HG03135 (cell line): ENCODE results near the gene BRD3.

Experiments
- ATAC-seq: cut with Tn5 transposase; IDR thresholded peaks from one replicate; pipeline ENCODE4 v1.9.1; 2021; ENCODE audit warnings: mild to moderate bottlenecking, moderate library complexity; ENCODE audit not compliant: unreplicated experiment

The BRD3 gene

DNA sequence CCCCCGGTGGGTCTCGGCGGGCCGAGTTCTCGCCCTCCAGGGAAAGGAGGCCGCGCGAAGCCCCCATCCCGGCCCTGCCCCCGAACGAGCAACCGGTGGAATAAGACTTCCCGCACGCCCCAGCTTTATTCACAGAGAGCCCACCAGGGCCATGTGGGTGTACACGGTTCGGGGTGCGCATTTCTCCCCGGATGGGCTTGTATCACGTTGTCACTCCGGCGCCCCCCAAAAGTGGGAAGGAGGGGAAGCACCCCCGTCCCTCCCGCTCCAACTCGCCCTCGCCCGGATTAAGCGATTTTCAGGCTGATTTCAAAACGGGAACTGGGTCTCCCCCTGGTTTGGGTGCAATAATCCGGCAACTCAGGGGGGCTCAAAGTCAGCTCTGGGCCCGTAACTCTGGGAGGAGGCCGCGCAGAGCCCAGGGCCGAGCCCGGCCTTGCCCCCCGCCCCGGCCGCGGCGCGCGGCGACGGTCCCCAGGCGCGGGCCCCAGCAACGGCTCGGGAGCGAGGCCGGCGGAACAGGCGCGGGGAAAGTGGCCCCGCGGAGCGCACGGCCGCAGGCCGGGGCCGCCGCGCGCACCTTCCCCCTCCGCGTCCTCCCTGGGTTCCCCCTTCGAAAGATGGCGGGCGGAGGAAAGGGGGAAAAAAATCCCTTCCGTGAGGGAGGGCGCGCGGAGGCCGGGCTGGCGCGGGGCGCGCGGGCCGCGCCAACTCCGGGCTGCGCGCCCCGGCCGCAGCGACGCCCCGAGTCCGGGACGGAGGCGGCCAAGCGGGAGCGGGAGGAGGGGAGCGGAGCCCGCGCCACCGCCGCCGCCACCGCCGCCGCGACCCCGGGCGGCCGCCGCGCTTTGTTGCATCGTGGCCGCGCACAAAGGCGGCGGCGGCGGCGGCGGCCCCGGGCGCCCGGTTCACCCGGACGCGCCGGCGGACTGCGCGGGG is 644 bp downstream of the BRD3 start:
- ATAC-seq = peak; percentile 14

DNA sequence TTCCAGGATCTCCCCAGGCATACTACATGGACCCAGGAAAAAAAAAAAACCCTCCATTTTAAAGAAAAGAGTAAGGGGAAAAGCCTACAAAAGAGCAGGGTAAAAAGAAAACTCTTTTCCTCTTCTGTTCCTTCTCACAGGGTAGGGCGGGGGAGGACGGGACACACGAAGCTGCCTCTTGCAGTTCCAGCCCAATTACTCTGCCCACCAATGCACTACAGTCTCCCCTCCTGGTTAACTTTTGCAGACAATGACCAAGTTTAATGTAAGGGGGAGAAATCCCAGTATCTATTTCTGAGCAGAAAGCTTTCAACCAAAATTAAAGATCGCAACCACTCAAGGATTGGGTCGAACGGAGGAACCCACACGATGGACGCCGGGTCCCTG is 1.3 kb downstream of the BRD3 start:
- no peak for ATAC-seq

DNA sequence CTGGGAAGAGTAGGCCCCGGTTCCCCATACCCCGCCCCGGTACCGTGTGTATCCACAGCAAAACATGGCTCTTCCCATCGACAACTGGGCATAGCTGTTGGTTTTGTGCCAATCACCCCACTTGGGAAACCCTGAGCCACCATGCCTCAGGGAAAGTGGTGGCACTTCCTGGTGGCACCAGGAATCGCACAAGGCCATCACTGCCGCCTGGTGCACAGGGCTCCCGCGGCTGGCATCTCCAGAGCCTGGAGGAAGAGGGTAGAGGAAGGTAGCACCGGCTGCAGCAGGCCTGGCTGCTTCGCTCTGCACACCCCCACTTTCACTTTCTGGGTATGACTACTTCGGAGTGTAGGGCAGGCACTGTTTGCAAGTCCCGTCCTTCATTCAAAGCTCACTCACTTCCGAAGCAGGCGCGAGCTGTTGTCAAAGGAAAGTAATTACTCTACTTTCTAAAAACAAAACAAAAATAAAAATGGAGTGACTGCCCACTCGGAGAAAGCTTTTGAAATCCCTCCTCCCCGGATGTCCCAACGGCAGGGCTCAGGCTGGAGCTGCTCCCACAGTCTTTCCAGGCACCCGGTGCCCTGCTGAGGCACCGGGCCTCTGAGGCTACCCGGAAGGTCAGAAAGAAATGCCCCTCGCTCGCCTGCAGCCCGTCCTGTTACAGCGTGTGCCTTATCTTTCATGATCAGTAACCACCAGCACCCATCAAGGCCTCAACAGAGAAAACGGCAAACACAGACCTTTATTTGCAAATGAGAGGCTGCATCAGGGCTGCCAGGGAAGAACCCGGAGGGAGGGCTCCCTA is 2.0 kb downstream of the BRD3 start:
- no peak for ATAC-seq

DNA sequence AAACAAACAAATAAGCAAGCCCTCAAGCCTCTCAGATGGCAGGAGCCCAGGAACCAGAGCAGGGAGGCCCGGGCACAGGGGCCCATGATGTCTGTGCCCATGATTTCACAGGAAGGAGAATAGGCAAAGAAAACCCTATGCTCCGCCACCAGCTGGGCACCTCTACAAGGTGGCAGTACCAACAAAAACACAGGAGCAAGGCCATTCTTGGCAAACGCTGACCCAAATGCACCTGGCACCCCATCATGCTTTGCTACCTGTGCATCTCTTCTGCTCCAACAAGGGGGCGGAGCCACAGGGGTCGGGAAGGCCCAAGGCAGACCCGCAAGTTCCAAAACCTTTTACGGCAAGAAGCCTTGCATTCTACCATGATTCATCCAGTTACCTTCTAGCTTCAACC is 3.1 kb downstream of the BRD3 start:
- no peak for ATAC-seq

DNA sequence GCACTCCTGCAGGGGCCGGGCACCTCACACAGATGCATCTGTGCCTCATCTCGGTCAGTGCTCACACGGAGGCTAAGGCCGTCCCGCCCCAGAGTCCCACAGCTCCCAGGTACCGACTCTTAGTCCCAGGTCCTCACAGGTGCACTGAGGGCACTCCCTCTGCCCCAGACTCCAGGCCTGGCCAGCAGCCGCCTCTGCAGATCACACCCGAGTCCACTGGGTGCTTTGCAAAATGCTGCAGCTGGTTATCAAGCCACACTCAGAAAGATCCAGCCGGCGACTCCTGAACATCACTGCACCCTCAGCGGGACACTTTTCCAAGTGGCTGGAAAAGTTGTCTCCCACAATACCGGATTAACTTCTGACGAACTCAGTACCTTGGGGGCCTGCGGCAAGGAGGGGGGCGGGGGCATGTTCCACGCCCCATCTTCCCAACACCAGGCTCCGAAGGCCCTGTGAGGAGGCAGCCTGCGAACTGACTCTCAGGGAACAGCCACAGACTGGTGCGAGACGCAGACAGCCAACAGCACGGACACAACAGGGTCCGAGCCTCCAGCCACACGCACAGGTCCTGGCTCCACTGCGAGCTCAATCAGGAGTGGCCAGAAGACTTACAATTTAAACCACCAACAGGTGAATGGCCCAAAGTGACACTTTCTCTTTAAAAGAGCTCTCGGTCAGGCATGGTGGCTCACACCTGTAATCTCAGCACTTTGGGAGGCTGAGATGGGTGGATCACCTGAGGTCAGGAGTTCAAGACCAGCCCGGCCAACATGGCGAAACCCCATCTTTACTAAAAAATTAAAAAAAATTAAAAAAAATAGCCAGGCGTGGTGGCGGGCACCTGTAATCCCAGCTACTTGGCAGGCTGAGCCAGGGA is 4.0 kb downstream of the BRD3 start:
- ATAC-seq = no peak

DNA sequence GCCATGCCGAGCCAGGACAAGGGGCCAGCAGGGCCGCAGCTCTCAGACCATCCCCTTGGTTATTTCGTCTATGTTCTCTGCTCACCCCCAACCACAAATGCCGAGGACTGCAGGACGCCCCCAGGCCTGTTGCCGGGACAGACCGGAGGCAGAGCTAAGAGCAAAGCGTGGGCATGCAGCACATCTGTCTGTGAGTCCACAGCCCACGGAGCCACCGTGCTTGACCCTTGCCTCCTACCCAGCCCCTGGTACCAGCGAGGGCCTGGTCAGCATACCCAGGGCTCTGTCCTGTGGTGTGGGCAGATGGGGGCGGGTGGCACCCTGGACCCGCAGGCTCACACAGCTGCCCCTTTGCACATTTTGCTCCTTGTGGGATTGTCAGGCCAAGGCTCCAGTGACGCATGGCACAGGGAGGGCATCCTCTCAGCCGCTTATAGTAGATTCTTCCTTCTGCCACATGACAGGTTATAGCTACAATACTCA is 4.7 kb downstream of the BRD3 start:
- ATAC-seq = no peak

DNA sequence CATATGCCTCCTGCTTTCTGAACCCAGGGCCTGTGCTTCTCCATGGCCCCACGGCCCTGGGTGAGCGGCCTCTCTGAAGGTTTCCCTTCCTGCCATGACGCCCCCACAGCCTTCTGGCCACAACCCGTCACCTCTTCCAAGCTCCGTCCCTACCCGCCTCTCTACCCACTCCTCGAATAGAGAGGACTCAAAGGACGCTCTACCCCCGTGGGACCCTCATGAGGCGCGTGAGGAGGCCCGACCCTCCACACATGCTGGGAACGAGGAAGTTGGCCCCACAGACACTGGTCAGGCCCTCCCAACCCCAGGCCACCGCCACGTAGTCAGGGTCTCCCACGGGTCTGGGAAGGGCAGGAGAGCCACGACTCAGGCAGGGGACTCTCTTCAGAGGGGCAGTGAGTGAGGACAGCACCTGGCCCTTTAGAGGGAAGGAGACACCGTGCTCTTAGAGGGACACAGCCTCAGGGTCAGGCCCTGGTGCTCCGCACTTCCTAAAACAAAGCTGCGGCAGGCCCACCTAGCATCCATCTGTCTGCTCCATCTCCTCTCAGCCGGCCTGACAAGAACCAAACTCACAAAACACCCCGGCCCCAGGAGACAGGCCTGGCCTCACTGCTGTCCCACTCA is 5.3 kb downstream of the BRD3 start:
- ATAC-seq = no peak

DNA sequence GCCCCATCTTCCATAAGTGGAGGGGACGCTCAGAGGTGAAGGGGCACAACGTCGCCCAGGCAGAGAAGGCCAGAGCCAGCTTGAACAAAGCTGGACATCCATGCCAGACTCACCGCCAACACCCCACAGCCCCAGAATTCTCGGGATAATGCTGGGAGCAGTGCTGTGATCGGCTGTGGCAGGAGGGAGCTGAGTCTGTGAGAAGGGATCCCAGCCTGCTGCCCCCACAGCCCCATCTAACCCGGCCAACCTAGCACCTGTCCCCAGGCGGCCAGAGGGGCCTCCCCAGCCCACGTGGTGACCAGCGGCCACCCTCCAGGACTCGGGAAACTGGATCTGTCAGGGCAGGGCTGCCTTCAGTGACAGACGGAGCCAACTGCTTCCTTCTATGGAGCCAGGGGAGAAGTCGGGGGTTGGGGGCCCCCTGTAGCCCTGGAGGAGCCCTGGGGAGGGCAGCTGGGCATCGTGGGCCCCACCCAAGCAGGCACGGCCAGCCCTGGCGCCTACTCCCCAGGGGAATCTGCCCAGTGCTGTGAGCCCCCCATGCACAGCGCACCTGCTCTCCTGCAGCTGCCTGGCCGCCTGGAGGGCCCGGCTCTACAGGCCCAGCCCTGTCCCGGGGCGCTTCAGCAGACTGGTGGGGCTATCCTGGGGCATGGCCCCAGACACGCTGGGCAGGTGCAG is 6.0 kb downstream of the BRD3 start:
- ATAC-seq = no peak

DNA sequence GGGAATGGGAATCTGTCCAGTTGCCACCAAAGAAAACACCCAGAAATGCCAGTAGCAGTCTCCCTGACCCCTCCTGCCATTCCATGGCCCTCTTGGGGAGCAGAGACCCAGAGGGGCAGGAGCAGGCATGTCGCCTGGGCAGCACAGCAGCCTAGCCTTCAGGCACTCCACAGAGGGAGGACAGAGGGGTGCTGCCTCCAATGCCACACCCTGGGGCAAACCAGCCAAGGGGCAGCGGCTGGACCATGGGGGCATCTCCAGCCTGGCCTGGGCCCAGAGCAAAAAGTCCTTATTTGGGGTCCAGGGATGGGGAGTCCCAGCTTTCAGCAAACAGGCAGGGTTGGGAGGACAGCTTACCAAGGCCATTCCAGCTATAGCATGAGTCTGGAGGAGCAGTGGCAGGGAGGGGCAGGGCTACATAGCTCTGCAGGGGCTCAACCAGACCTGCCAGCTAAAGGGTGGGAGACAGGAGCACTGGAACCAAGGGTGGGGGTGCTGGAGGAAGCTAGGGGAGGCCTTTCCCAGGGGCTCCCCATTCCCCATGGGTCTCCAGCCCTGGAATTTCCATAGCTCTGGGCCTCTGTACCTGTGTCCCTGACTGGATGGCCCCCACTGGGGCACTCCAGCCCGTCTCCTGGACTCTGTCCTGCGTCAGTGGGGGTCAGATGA is 6.7 kb downstream of the BRD3 start:
- ATAC-seq = no peak

DNA sequence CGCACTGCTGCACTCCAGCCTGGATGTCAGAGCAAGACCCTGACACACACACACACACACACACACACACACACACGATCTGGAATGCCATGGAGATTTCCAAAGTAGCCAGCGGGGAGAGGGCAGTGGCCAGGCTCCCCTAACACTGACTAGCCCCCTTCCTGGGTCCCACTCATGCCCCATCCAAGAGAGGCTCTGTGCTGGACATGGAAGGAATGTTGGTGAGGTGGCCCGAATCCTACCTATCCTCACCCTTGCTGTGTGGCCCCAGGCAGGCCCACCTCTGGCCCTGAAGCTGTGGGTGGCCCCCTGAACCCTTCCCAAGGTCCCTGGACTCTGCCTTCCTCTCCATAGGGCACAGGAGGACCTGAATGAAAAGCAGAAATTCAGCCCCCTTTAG is 7.3 kb downstream of the BRD3 start:
- ATAC-seq = no peak

DNA sequence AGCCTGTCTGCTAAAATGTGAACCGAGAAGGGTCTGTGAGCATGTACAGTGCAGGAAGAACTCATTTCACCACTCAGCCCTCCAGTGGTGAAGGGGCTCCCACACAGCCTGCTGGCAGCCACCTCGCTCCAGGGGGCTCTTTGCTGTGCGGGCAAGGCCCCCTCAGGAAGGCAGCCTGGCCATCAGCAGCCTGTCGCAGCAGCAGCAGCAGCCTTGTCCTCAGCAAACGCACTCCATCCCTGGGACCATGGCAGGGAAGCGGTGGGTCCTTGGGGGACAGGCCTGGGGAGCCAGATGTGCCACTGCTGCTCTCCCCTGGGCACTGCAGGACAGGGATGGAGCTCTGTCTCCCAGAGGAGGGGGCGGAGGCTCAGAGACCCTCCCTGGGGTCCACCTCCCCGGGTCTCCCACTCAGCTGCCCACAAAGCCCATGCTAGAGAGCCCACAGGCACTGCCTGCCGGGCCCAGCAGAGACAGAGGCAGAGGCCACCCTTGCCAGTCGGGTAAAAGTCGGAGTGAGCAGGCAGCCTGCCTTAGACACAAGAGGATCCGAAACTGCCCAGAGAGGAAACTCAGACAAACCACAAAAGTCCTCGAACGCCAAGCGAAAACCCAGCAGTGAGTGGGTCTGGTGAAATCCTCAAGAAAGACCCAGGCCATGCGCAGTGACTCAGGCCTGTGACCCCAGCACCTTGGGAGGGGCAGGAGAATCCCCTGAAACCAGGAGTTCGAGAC is 8.0 kb downstream of the BRD3 start:
- peak; percentile 77 for ATAC-seq

DNA sequence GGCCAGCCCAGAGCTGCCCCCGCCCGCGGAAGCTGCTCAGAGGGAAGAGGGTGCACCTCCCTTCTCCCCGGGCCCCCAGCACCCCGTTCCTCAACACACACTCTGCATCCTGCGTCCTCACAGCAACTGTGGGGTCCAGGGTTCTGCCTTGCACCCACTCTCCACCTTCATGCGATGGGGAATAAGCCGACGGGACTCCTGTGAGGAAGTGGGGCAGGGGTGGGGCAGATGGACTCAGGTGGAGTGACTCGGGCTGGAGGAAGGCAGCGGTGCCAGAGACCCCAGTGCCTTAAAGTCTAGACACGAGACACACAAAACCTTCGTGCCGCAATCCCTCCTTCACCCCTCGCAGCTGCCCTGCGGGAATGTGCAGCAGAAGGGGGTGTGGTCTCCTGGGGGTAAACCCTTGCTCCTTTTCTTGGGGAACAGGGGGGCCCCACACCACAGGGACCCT is 8.6 kb downstream of the BRD3 start:
- no peak for ATAC-seq

DNA sequence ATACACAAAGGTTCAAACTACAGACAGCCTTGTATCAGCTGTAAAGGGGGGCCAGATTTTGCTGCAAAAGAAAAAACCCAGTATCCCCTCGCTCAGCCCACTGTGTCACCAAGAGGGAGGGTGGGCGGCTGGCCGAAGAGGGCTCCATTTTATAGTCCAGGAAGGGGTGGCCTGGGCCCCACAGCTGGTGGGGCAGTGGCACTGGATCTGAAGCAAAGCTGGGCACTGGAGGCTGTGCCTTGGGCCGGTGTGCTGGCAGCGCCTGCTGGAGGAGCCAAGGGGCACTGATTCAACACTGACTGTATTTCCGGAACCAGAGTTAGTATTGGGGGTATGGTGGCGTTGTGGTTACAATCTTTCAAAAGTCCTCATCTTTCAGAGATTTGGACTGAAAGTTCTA is 9.1 kb downstream of the BRD3 start:
- no peak for ATAC-seq

DNA sequence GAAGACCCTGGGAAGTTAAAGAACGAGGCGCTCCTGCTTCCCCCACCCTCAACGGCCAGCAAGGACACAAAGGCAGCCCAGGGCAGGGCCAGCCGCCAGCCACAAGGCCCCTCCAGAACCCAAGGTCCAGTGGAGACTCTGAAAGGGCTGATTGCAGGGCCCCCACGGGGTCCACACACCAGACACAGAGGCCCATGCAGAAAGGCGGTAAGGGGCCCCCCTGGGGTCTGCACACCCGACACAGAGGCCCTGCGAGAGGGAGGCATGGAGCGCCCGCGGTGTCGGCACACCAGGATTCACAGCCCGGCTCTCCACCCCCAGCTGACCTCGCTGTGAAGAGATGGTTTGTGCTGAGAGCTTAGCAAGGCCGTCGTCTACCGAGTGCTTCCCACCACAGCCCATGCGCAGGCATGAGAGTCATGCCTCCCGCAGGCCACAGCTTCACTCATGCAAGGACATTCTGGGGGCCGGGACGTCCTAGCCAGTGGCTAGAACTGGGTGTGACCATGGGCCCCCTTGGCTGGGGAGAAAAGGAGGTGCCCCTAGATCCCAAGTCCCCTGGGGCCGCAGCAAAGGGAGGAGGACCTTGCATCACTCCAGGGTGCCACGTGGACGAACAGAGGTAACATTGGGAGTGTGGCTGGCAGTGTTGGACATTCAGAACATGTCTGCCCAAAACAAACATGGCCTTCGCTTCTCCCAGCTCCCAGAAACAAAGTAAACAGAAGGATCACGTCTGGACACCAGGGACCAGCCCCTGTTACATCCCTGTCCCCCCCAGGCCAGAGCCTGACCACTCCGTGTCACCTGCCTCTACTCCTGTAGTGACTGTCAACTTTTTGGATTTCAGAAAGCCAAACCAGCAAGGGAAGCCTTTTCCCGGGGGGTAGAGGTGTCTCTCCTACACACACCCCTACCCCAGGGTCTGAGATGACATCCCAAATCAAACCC is 9.8 kb downstream of the BRD3 start:
- ATAC-seq = no peak

DNA sequence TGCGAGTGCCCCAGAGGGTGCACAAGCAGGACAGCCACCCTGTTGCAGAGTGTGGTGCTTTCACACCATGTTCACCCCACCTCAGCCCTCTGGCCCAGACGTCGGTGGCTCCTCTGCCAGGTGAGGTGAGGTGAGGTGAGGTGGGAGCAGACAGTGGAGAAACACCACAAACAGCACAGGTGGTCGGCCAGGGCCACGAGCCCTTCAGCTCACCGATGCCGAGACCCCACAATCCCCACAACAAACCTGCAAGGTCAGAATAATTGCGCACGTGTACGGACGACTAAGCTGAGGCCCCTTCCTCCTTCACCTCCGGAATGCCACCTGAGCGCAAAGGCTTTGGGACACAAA is 10.5 kb downstream of the BRD3 start:
- no peak for ATAC-seq

DNA sequence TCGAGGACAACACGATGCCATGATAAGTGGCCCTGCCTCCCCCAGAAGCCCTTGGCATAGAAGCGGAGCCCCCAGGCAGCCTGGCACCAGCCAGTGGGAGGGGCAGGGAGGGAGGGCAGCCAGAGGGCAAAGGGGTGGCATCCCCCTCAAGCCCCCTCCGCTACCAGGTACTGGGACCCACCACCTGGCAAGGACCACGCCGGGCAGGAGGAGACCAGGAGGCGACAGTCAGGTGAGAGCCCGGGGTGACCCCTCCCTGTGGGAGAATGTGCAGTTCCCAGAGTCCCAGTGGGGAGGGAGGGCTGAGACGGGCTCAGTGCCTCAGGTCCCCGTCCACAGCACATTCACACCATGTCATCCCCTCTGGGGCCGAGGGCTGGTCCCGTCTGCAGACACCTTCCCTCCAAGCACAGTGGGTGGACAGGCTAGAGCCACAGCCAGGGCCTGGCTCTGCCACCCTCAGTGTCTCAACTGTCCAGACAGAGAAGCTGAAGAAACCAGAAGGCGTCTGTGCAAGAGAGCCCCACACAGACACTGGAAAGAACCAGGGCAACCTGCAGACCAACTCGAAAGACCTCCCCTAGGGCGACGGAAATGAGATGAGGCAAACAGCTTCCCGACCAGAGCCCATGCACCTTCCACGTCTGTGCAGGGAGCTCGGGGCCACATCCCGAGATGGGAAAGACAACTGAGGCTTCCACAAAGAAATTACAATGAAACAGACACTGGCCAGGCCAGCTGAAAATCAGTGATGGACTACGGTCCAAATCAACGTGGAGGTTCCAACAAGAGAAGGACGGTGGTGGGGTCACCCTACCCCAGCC is 11.1 kb downstream of the BRD3 start:
- no peak for ATAC-seq

DNA sequence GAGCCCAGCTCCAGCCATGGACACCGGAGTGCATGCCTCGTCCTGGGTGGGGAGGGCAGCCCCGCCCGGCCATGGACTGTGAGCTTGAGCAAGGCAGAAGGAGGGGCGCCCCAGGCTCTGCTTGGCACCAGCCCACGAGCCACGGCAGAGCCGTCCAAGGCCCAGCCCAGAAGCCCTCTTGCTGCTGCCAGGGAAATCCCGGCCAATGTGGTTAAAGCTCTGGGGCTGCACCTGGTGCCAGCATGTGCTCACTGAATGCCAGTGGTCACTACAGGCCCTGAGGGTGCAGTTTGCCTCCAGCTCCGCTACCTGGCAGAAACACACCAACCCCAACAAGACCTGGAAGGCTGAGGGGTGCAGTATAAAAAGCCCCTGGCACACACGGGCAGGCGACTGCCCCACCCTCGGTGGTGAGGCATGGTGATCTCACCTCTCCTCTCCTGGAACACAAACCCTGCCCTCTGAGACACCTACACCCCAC is 11.8 kb downstream of the BRD3 start:
- ATAC-seq = no peak
